B cell (primary cell): ENCODE measurements around the gene WDR90. TPM values are rescaled to one million over a fixed set of nuclear protein-coding genes. Genes with fewer than 3 reads are reported as not detected.

Source experiments
- ATAC-seq: fragments of 200-7000 bp; cut with Tn5 transposase; one replicate; pipeline ENCODE4 v1.10.0; 2021; ENCODE audit warnings: low read depth, mild to moderate bottlenecking, moderate number of reproducible peaks, moderate library complexity
- CTCF ChIA-PET: fragments of 350-600 bp; sonication (Branson Sonifier 250); formaldehyde crosslinking; loops from one replicate; lab custom pipeline; 2021; ENCODE audit warnings: antibody characterized with exemption, inconsistent platforms; lab: Charles Lee
- POLR2A ChIA-PET: fragments of 350-600 bp; sonication (Branson Sonifier 250); formaldehyde crosslinking; loops from one replicate; lab custom pipeline; 2021; ENCODE audit warnings: antibody characterized with exemption; lab: Charles Lee
- DNase-seq: peaks from one replicate; pipeline ENCODE4 v3.0.0; 2013
- H2AFZ ChIP-seq: 2 replicates; pipeline ENCODE4 v1.6.1; 2012; ENCODE audit warnings: mild to moderate bottlenecking, low read depth, low read length; ENCODE audit not compliant: insufficient read depth, poor library complexity, severe bottlenecking
- H3K27ac ChIP-seq, 2 donors: 1 replicate in 1 of 2; 2 replicates in 1 of 2; pipeline ENCODE4 v1.5.1; 2012 to 2013; ENCODE audit warnings: low read length in 2 of 2, mild to moderate bottlenecking in 2 of 2, moderate library complexity in 1 of 2
- H3K27me3 ChIP-seq, 4 experiments: fragments of 200-600 bp in 1 of 4; sonication (generic) in 1 of 4; replicated peaks in 1 of 4; 1 replicate in 2 of 4; 2 replicates in 2 of 4; pipeline versions ENCODE4 v1.6.1 to v1.7.0; 2013 to 2016; ENCODE audit warnings: low read length in 3 of 4, mild to moderate bottlenecking in 2 of 4, mixed read lengths in 1 of 4, moderate library complexity in 1 of 4; ENCODE audit not compliant: insufficient read depth in 4 of 4, control insufficient read depth in 3 of 4; ENCODE audit errors: control extremely low read depth in 1 of 4
- H3K36me3 ChIP-seq, 2 experiments: replicated peaks in 1 of 2; 1 replicate in 1 of 2; 2 replicates in 1 of 2; pipeline versions ENCODE4 v1.6.1 to v1.7.1; 2013; ENCODE audit warnings: low read length in 1 of 2; ENCODE audit not compliant: insufficient read depth in 2 of 2, control insufficient read depth in 1 of 2; ENCODE audit errors: control extremely low read depth in 1 of 2, extremely low read depth in 1 of 2
- H3K4me1 ChIP-seq, 2 donors: fragments of 200-600 bp in 1 of 2; sonication (generic) in 1 of 2; 1 replicate in 1 of 2; 2 replicates in 1 of 2; pipeline versions ENCODE4 v1.5.1 to v1.6.1; 2013 to 2017; ENCODE audit warnings: low read length in 2 of 2; ENCODE audit not compliant: control insufficient read depth in 2 of 2, insufficient read depth in 2 of 2
- H3K4me2 ChIP-seq: replicated peaks from 2 replicates; pipeline ENCODE3; 2012; ENCODE audit warnings: mild to moderate bottlenecking, low read depth, low read length; ENCODE audit not compliant: poor library complexity, severe bottlenecking
- H3K4me3 ChIP-seq, 5 experiments: fragments of 200-600 bp in 1 of 5; sonication (generic) in 1 of 5; 1 replicate in 3 of 5; 2 replicates in 2 of 5; pipeline versions ENCODE4 v1.5.1 to v1.7.0; 2011 to 2016; ENCODE audit warnings: low read length in 4 of 5, mild to moderate bottlenecking in 4 of 5, low read depth in 2 of 5, control low read depth in 1 of 5, moderate library complexity in 1 of 5; ENCODE audit not compliant: insufficient read depth in 1 of 5; ENCODE audit errors: control extremely low read depth in 1 of 5, extremely low read depth in 1 of 5
- H3K79me2 ChIP-seq: fragments of 200-600 bp; sonication (generic); one replicate; pipeline ENCODE4 v1.6.0; 2016; ENCODE audit warnings: low read length; ENCODE audit not compliant: control insufficient read depth, insufficient read depth
- H3K9ac ChIP-seq: fragments of 200-600 bp; sonication (generic); 2 replicates; pipeline ENCODE4 v1.6.1; 2017; ENCODE audit warnings: mild to moderate bottlenecking, low read length, moderate library complexity
- H3K9me3 ChIP-seq, 3 donors: one replicate each; pipeline versions ENCODE4 v1.6.1 to v1.7.1; 2013; ENCODE audit warnings: low read length in 2 of 3; ENCODE audit not compliant: control insufficient read depth in 2 of 3, insufficient read depth in 1 of 3; ENCODE audit errors: control extremely low read depth in 1 of 3
- H4K20me1 ChIP-seq: 2 replicates; pipeline ENCODE4 v1.6.0; 2012; ENCODE audit warnings: mild to moderate bottlenecking, low read length; ENCODE audit not compliant: insufficient read depth, control insufficient read depth, poor library complexity, severe bottlenecking
- H3K27ac Mint-ChIP-seq: one replicate; pipeline ENCODE4 v1.8.0; 2021; ENCODE audit warnings: mixed read lengths
- H3K27me3 Mint-ChIP-seq: one replicate; pipeline ENCODE4 v1.8.0; 2021; ENCODE audit warnings: mixed read lengths
- H3K4me1 Mint-ChIP-seq: one replicate; pipeline ENCODE4 v1.8.0; 2021; ENCODE audit warnings: mixed read lengths
- H3K4me3 Mint-ChIP-seq: one replicate; pipeline ENCODE4 v1.8.0; 2021; ENCODE audit warnings: mixed read lengths
- H3K9me3 Mint-ChIP-seq: one replicate; pipeline ENCODE4 v1.8.0; 2022; ENCODE audit warnings: mixed read lengths; ENCODE audit not compliant: insufficient read depth
- CTCF ChIP-seq: fragments of 200-600 bp; IDR thresholded peaks from one replicate; pipeline ENCODE4 v1.8.0; 2022; ENCODE audit warnings: antibody characterized with exemption, mild to moderate bottlenecking
- EZH2 ChIP-seq: IDR thresholded peaks from 2 replicates; pipeline ENCODE4 v1.6.1; 2012; ENCODE audit warnings: borderline replicate concordance, low read depth, mild to moderate bottlenecking, moderate library complexity, low read length; ENCODE audit not compliant: insufficient read depth, poor library complexity, severe bottlenecking
- WGBS: methylation state at CpG from one replicate; pipeline ENCODE4 v1.1.5; 2013; ENCODE audit warnings: missing lambda C conversion rate; ENCODE audit not compliant: insufficient coverage; 5-methylcytosine and 5-hydroxymethylcytosine counted together
- intact Hi-C: fragments of 100-400 bp; cut with micrococcal nuclease; formaldehyde crosslinking; loops from one replicate; pipeline ENCODE4 v1.10.0; 2022
- polyA plus RNA-seq: library from polyadenylated mRNA; depleted of rRNA; stranded (reverse); fragments of >200 nt; gene quantifications from 2 replicates; pipeline ENCODE4 v1.2.3, GENCODE V29; 2012
- total RNA-seq, 2 donors: library from RNA; stranded (reverse); fragments of 120-200 nt in 1 of 2; gene quantifications; 1 replicate in 1 of 2; 2 replicates in 1 of 2; pipeline versions ENCODE4 v1.2.3 to v1.2.4, GENCODE V29; 2013 to 2022

WDR90 gene
- total and polyA plus RNA-seq, 2 donors (not counting 1 experiment from before 2014, with no cell fraction given) = 23.1 to 34.7 TPM

GRCh38 chr16:693766-694165 lies 44.6 kb downstream of the WDR90 start:
- H3K9me3 Mint-ChIP-seq = no peaks in the 10 kb centered on the region
- Histone ChIP-seq H3K9me3 (peaks cover 0 to 28% (median 0%) of the 10 kb centered on the region in 3 donors), H4K20me1 (peaks cover 4% of the 10 kb centered on the region), H3K4me1 (peaks cover 36 to 41% of the 10 kb centered on the region in 2 donors), H3K9ac (no peak overlapping the region), H3K36me3 (no peaks in the 10 kb centered on the region), H3K4me2 (peak overlapping the region; percentile 96), H3K27ac (no peak overlapping the region), H3K27me3 (peaks cover 0 to 42% (median 15%) of the 10 kb centered on the region in 4 experiments), H3K4me3 (peak overlapping the region in 1 of 5 experiments; percentile 58), H3K79me2 (peaks cover 12% of the 10 kb centered on the region), H2AFZ (no peak overlapping the region)
- H3K4me1 Mint-ChIP-seq = peaks cover 27% of the 10 kb centered on the region
- H3K27ac Mint-ChIP-seq = no peak overlapping the region
- POLR2A ChIA-PET = no interaction called here
- no peak for DNase-seq
- CTCF ChIA-PET = no interaction called here
- 5% methylated on average over 33 of the region's 37 CpGs for WGBS
- H3K4me3 Mint-ChIP-seq = peak overlapping the region; percentile 29
- peaks cover 17% of the 10 kb centered on the region for H3K27me3 Mint-ChIP-seq
- intact Hi-C loops = no loop called here
- no peak for TF ChIP-seq CTCF
- no peak for TF ChIP-seq EZH2
- no peak for ATAC-seq

DNA sequence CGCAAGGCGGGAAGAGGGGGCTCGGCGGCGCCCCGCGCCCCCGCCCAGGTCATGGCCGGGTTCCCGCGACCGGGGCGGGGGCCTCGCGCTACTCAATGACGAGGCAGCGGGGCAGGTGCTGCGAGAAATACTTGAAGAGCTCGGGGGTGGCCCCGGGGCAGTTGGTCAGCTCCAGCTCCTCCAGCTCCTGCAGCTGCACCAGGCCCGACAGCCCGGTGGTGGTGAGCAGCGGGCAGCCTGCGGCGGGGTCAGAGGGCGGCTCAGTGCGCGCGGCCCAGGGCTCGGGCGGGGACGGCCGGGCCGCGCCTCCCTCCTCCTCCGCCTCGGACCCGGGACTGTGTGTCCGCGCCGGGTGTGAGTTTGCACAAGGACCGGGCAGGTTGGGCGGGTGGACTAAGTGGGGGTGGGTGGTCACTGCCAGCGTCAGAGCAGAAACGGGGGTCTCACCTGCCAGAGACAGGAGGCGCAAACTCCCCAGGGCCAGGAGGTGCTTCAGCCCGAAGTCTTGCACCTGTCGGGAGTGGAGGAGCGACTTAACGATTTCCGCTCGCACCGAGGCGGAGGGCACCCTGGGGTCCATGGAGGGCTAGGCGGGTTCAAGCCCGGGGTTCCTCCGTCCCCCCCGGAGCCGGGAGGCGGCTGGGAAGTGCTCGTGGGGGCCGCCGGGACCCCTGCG lies 45.2 kb downstream of the WDR90 start:
- H3K4me3 ChIP-seq = peak overlapping the region in 4 of 5 experiments; percentile 40 to 58 (median 52)
- ChIA-PET POLR2A (no interaction called here), CTCF (no interaction called here)
- H3K4me3 Mint-ChIP-seq = peak overlapping the region; percentile 75
- H3K27ac ChIP-seq = no peak overlapping the region
- TF ChIP-seq CTCF = no peak
- peak; percentile 95 for TF ChIP-seq EZH2
- H3K9ac ChIP-seq = peak overlapping the region; percentile 58
- H3K36me3 ChIP-seq = no peaks in the 10 kb centered on the region
- H3K27me3 Mint-ChIP-seq = peaks cover 17% of the 10 kb centered on the region
- peaks cover 23% of the 10 kb centered on the region for H3K4me1 Mint-ChIP-seq
- peak overlapping the region; percentile 33 for H2AFZ ChIP-seq
- 3% methylated on average over 54 of the region's 64 CpGs for WGBS
- peaks cover 7% of the 10 kb centered on the region for H3K79me2 ChIP-seq
- H3K27me3 ChIP-seq = peaks cover 0 to 47% (median 17%) of the 10 kb centered on the region in 4 experiments
- peak overlapping the region; percentile 96 for H3K4me2 ChIP-seq
- H3K9me3 ChIP-seq = peaks cover 0 to 32% (median 0%) of the 10 kb centered on the region in 3 donors
- DNase-seq (no peak), ATAC-seq (no peak)
- no peak overlapping the region for H3K27ac Mint-ChIP-seq
- peaks cover 30 to 39% of the 10 kb centered on the region in 2 donors for H3K4me1 ChIP-seq
- H4K20me1 ChIP-seq = peaks cover 2% of the 10 kb centered on the region
- H3K9me3 Mint-ChIP-seq = no peaks in the 10 kb centered on the region
- intact Hi-C loops = no loop called here
